ENCODE measurements around the gene APOH. TPM values are rescaled to one million over a fixed set of nuclear protein-coding genes. Genes with fewer than 3 reads are reported as not detected.

The APOH gene
- total and polyA plus RNA-seq, 2 of the 13 experiments (the other 11 are each of a cell fraction or from before 2014, with no cell fraction given) = 4,846 to 5,748 TPM

GRCh38 chr17:66211047-66211810 is 18.0 kb downstream of the APOH start (continued):
- TF ChIP-seq NFE2 (CRISPR knock-in tag; IDR thresholded peaks at IDR 0.05) (no peak), ZNF235 (CRISPR knock-in tag; IDR thresholded peaks at IDR 0.05; ENCODE audit: borderline replicate concordance) (no peak), NFRKB (IDR thresholded peaks at IDR 0.05) (no peak), DR1 (CRISPR knock-in tag; IDR thresholded peaks at IDR 0.05) (no peak), MTF2 (CRISPR knock-in tag; IDR thresholded peaks at IDR 0.05; ENCODE audit: borderline replicate concordance) (no peak), ZNF317 (CRISPR knock-in tag; IDR thresholded peaks at IDR 0.05) (no peak), ZNF468 (CRISPR knock-in tag; IDR thresholded peaks at IDR 0.05) (no peak), CREB1 (IDR thresholded peaks at IDR 0.05) (no peak), CREB1 (CRISPR knock-in tag; IDR thresholded peaks at IDR 0.05) (no peak), FOXO4 (CRISPR knock-in tag; conservative IDR thresholded peaks at IDR 0.05) (0 out of 2 replicates have a peak, but pooled peaks have one; percentile 10), RAD51 (IDR thresholded peaks at IDR 0.05; ENCODE audit: borderline replicate concordance) (no peak), CCDC6 (CRISPR knock-in tag; IDR thresholded peaks at IDR 0.05) (0 out of 2 replicates have a peak, but pooled peaks have one; percentile 18), ZBTB8A (CRISPR knock-in tag; IDR thresholded peaks at IDR 0.05; ENCODE audit: borderline replicate concordance, low read depth) (no peak), HMG20A (CRISPR knock-in tag; IDR thresholded peaks at IDR 0.05; ENCODE audit: borderline replicate concordance) (no peak), ZNF260 (CRISPR knock-in tag; IDR thresholded peaks at IDR 0.05; ENCODE audit: borderline replicate concordance, low read depth) (no peak), JUNB (CRISPR knock-in tag; IDR thresholded peaks at IDR 0.05; ENCODE audit: borderline replicate concordance) (peak; percentile 65), RARG (CRISPR knock-in tag; IDR thresholded peaks at IDR 0.05; ENCODE audit: low read depth) (0 out of 2 replicates have a peak, but pooled peaks have one; percentile 57), TSC22D2 (CRISPR knock-in tag; IDR thresholded peaks at IDR 0.05; ENCODE audit: borderline replicate concordance) (0 out of 2 replicates have a peak, but pooled peaks have one; percentile 31), POLR2AphosphoS5 (IDR thresholded peaks at IDR 0.05; ENCODE audit: low read depth, low read length) (peak; percentile 48), TCF12 (IDR thresholded peaks at IDR 0.05) (no peak), TCF12 (CRISPR knock-in tag; IDR thresholded peaks at IDR 0.05) (no peak), ARNTL (CRISPR knock-in tag; IDR thresholded peaks at IDR 0.05) (no peak)
- TF ChIP-seq, protein P1, sequence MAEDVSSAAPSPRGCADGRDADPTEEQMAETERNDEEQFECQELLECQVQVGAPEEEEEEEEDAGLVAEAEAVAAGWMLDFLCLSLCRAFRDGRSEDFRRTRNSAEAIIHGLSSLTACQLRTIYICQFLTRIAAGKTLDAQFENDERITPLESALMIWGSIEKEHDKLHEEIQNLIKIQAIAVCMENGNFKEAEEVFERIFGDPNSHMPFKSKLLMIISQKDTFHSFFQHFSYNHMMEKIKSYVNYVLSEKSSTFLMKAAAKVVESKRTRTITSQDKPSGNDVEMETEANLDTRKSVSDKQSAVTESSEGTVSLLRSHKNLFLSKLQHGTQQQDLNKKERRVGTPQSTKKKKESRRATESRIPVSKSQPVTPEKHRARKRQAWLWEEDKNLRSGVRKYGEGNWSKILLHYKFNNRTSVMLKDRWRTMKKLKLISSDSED (CRISPR knock-in tag; IDR thresholded peaks at IDR 0.05) = 0 out of 2 replicates have a peak, but pooled peaks have one; percentile 26
- TF ChIP-seq, protein P2, sequence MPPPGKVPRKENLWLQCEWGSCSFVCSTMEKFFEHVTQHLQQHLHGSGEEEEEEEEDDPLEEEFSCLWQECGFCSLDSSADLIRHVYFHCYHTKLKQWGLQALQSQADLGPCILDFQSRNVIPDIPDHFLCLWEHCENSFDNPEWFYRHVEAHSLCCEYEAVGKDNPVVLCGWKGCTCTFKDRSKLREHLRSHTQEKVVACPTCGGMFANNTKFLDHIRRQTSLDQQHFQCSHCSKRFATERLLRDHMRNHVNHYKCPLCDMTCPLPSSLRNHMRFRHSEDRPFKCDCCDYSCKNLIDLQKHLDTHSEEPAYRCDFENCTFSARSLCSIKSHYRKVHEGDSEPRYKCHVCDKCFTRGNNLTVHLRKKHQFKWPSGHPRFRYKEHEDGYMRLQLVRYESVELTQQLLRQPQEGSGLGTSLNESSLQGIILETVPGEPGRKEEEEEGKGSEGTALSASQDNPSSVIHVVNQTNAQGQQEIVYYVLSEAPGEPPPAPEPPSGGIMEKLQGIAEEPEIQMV (CRISPR knock-in tag; IDR thresholded peaks at IDR 0.05; ENCODE audit: low read depth) = no peak
- TF ChIP-seq, protein P3, sequence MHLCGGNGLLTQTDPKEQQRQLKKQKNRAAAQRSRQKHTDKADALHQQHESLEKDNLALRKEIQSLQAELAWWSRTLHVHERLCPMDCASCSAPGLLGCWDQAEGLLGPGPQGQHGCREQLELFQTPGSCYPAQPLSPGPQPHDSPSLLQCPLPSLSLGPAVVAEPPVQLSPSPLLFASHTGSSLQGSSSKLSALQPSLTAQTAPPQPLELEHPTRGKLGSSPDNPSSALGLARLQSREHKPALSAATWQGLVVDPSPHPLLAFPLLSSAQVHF (CRISPR knock-in tag; IDR thresholded peaks at IDR 0.05) = peak; percentile 26; the same call in 1 of the 2 replicates
- TF ChIP-seq, protein P4, sequence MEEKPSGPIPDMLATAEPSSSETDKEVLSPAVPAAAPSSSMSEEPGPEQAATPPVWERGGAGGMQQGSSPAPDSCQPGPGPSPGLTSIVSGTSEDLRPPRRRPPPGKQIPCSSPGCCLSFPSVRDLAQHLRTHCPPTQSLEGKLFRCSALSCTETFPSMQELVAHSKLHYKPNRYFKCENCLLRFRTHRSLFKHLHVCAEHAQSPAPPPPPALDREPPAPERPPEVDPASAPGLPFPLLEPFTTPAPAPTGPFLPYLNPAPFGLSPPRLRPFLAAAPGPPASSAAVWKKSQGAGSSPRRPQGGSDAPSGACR (CRISPR knock-in tag; IDR thresholded peaks at IDR 0.05) = no peak

All from HepG2 (cell line).